ENCODE results near the gene UMAD1.

DNA sequence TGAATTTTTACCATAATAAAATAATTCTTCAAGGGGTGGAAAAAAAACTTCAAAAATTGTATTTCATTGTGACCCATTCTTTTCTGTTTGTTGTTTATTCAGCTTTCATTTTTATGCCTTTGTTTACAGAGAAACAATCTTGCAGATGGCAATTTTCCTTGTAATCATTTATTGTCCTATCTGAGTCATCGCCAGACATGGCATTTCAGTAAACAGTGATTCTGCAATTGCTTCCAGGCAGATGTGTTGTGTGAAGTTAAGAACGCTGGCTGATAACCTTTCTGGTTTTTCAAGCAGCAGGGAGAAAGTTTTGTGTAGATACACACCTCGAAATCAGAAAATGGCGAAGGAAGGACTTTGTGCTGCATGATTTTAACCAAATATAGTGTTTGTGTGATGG, 158.6 kb downstream of the UMAD1 start:
- TF ChIP-seq REST (IDR thresholded peaks at IDR 0.05; ENCODE audit: insufficient replicate concordance, low read depth) (no peak), GABPA (IDR thresholded peaks at IDR 0.05; ENCODE audit: low read depth) (no peak)
- TF ChIP-seq, protein P1, sequence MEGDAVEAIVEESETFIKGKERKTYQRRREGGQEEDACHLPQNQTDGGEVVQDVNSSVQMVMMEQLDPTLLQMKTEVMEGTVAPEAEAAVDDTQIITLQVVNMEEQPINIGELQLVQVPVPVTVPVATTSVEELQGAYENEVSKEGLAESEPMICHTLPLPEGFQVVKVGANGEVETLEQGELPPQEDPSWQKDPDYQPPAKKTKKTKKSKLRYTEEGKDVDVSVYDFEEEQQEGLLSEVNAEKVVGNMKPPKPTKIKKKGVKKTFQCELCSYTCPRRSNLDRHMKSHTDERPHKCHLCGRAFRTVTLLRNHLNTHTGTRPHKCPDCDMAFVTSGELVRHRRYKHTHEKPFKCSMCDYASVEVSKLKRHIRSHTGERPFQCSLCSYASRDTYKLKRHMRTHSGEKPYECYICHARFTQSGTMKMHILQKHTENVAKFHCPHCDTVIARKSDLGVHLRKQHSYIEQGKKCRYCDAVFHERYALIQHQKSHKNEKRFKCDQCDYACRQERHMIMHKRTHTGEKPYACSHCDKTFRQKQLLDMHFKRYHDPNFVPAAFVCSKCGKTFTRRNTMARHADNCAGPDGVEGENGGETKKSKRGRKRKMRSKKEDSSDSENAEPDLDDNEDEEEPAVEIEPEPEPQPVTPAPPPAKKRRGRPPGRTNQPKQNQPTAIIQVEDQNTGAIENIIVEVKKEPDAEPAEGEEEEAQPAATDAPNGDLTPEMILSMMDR (IDR thresholded peaks at IDR 0.05; ENCODE audit: insufficient read depth, low read length) = no peak

Data from HL-60 (cell line).